ENCODE results near the gene GNRH2. TPM values are rescaled to one million over a fixed set of nuclear protein-coding genes. Genes with fewer than 3 reads are reported as not detected.

GNRH2 gene
- total RNA-seq (2021) (0.65 and 1.1 TPM in 2 replicates), Bru-seq, nascent RNA (percentile 46 among the genes with signal in this experiment), BruChase-seq, experiment 1, labeled RNA remaining after a 2-hour chase (percentile 33 among the genes with signal in this experiment), BruChase-seq, experiment 2, labeled RNA remaining after a 6-hour chase (percentile 42 among the genes with signal in this experiment)
- long read RNA-seq: 0 reads

DNA sequence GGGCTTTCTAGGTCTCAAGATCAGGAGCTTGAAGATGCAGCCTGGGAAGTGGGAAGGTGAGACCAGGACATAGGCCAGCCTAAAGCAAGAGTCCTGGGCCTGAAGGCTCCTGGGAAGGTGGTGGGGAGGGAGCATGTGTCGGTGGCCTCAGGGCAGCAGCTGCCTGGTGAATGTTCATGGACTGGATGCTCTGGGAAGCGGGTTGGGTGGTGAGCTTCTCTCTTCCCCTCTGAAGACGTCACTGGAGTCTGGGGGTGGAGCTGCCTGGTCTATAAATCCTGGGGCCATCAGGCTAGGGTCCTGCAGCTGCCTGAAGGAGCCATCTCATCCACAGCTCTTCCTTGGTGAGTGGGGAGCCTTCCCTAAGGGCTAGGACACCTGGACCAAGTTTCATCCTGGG is at the start of gene GNRH2:
Gene GNRH2, plus strand, starts transcription at position 301 of the 400 bp plus-strand sequence. CDS start 793 bp downstream, outside the sequence.
- CTCF ChIA-PET: interaction anchor here (0.5 kb wide), 1 partner anchor 10 kb away, joined by 3 read pairs; no protein-coding TSS in a partner anchor

DNA sequence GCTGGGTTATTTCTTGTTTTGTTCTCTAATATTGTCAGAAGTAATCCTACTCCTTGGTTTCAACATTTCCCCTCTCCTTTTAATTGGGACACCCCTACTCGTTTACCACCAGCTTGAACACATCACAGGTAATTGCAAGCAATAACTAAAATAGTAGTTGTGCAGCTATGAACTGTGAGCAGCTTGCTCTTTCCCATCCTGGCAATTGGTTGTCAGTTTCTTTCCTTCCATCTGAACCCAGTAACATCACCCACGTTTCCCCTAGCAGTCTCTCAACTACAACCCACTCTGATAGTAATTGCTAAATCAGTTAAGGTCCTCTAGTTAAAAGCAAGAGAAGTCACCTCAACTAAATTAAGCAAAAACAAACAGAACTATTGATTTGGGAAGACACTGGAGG is 47.6 kb upstream of the GNRH2 start:
- intact Hi-C loops (cut with micrococcal nuclease; ENCODE audit: unreplicated experiment): no loop called here
- Histone ChIP-seq H3F3A (ENCODE audit: insufficient read depth, low read depth) (no peaks in the 10 kb centered on the region), H4K20me1 (ENCODE audit: insufficient read depth) (no peaks in the 10 kb centered on the region), H3K36me3 (ENCODE audit: low read depth) (peaks cover 9% of the 10 kb centered on the region; the same call in 1 of the 2 replicates), H3K4me1 (replicated peaks; ENCODE audit: insufficient read depth) (no peaks in the 10 kb centered on the region), H3K4me2 (no peak overlapping the region), H3K27me3 (ENCODE audit: insufficient read depth, low read depth) (no peaks in the 10 kb centered on the region), H3K9me3 (ENCODE audit: insufficient read depth, low read depth) (no peaks in the 10 kb centered on the region), H3K27ac (no peak overlapping the region), H2AFZ (no peak overlapping the region), H3K4me3 (no peak overlapping the region), H3K9me2 (ENCODE audit: insufficient read depth) (no peaks in the 10 kb centered on the region), H3K79me2 (ENCODE audit: low read depth) (no peaks in the 10 kb centered on the region)
- DNase-seq: no peak
- BruUV-seq (replicated peaks): no TSS peak
- TF ChIP-seq EZH2 (IDR thresholded peaks at IDR 0.05; ENCODE audit: low read depth) (no peak), CTCF (conservative IDR thresholded peaks at IDR 0.05) (no peak)
- ChIA-PET CTCF (no interaction called here), POLR2A (ENCODE audit: unreplicated experiment) (no interaction called here)

More for the DNA sequence above, at the start of gene GNRH2:
- Histone ChIP-seq H3K4me2 (no peak within 1 kb of the TSS), H3K27me3 (ENCODE audit: insufficient read depth, low read depth) (no peaks in the 10 kb centered on the region), H3K4me1 (replicated peaks; ENCODE audit: insufficient read depth) (0 out of 2 replicates have a peak, but pooled peaks cover 10% of the 10 kb centered on the region), H3K9me2 (ENCODE audit: insufficient read depth) (no peaks in the 10 kb centered on the region), H3K27ac (no peak within 1 kb of the TSS), H2AFZ (no peak within 1 kb of the TSS), H3K36me3 (ENCODE audit: low read depth) (peaks cover 9% of the 10 kb centered on the region), H3K9me3 (ENCODE audit: insufficient read depth, low read depth) (no peaks in the 10 kb centered on the region), H3F3A (ENCODE audit: insufficient read depth, low read depth) (0 out of 2 replicates have a peak, but pooled peaks cover 4% of the 10 kb centered on the region), H4K20me1 (ENCODE audit: insufficient read depth) (0 out of 2 replicates have a peak, but pooled peaks cover 3% of the 10 kb centered on the region), H3K4me3 (no peak within 1 kb of the TSS), H3K79me2 (ENCODE audit: low read depth) (peaks cover 23% of the 10 kb centered on the region)
- DNase-seq: no peak
- BruUV-seq (replicated peaks): no TSS peak
- intact Hi-C loops (cut with micrococcal nuclease; ENCODE audit: unreplicated experiment): no loop called here
- POLR2A ChIA-PET (ENCODE audit: unreplicated experiment): interaction anchor here (0.6 to 0.7 kb wide), 2 partner anchors 34 to 788 kb away, joined by 4 to 24 read pairs; no protein-coding TSS in a partner anchor
- no peak for TF ChIP-seq EZH2 (IDR thresholded peaks at IDR 0.05; ENCODE audit: low read depth)
- no peak for TF ChIP-seq CTCF (conservative IDR thresholded peaks at IDR 0.05)

GRCh38 chr20:2998728-2999127 is 44.7 kb upstream of the GNRH2 start:
- Histone ChIP-seq H3F3A (ENCODE audit: insufficient read depth, low read depth) (no peaks in the 10 kb centered on the region), H2AFZ (no peak overlapping the region), H3K9me3 (ENCODE audit: insufficient read depth, low read depth) (no peaks in the 10 kb centered on the region), H3K4me3 (no peak overlapping the region), H3K4me2 (no peak overlapping the region), H4K20me1 (ENCODE audit: insufficient read depth) (no peaks in the 10 kb centered on the region; the same call in 1 of the 2 replicates), H3K27me3 (ENCODE audit: insufficient read depth, low read depth) (no peaks in the 10 kb centered on the region), H3K9me2 (ENCODE audit: insufficient read depth) (no peaks in the 10 kb centered on the region), H3K36me3 (ENCODE audit: low read depth) (peaks cover 9% of the 10 kb centered on the region; the same call in 1 of the 2 replicates), H3K4me1 (replicated peaks; ENCODE audit: insufficient read depth) (no peaks in the 10 kb centered on the region), H3K79me2 (ENCODE audit: low read depth) (no peaks in the 10 kb centered on the region), H3K27ac (no peak overlapping the region)
- TF ChIP-seq CTCF (conservative IDR thresholded peaks at IDR 0.05): no peak
- intact Hi-C loops (cut with micrococcal nuclease; ENCODE audit: unreplicated experiment): no loop called here
- no peak for DNase-seq
- BruUV-seq (replicated peaks): no TSS peak
- POLR2A ChIA-PET (ENCODE audit: unreplicated experiment): no interaction called here
- CTCF ChIA-PET: no interaction called here
